GM23338 (cell line): ENCODE data around the gene CCDC57. TPM values are rescaled to one million over a fixed set of nuclear protein-coding genes. Genes with fewer than 3 reads are reported as not detected.

Source experiments
- ATAC-seq: fragments of 200-7000 bp; cut with Tn5 transposase; 3 replicates; pipeline ENCODE4 v1.9.1; 2020
- DNase-seq: peaks from one replicate; pipeline ENCODE4 v3.0.0-alpha.2; 2015; ENCODE audit warnings: low spot score
- H2AFZ ChIP-seq: fragments of 200-600 bp; sonication (generic); 2 replicates; pipeline ENCODE4 v1.8.0; 2016; ENCODE audit warnings: antibody characterized with exemption, mild to moderate bottlenecking, moderate library complexity
- H3F3A ChIP-seq: fragments of 200-600 bp; sonication (generic); replicated peaks from 2 replicates; pipeline ENCODE4 v1.8.0; 2017; ENCODE audit warnings: antibody characterized with exemption, mixed run types, low read depth
- H3K27ac ChIP-seq: fragments of 200-600 bp; sonication (generic); 2 replicates; pipeline ENCODE4 v1.6.1; 2016; ENCODE audit warnings: low read depth
- H3K27me3 ChIP-seq: fragments of 200-600 bp; sonication (generic); 2 replicates; pipeline ENCODE4 v1.8.0; 2016; ENCODE audit warnings: mild to moderate bottlenecking, mixed run types, moderate library complexity; ENCODE audit not compliant: insufficient read depth
- H3K36me3 ChIP-seq: fragments of 200-600 bp; sonication (generic); 2 replicates; pipeline ENCODE4 v1.8.0; 2016; ENCODE audit warnings: mild to moderate bottlenecking; ENCODE audit not compliant: insufficient read depth
- H3K4me1 ChIP-seq: fragments of 200-600 bp; sonication (generic); 2 replicates; pipeline ENCODE4 v1.8.0; 2016; ENCODE audit warnings: mild to moderate bottlenecking, moderate library complexity; ENCODE audit not compliant: insufficient read depth
- H3K4me2 ChIP-seq: fragments of 200-600 bp; sonication (generic); 2 replicates; pipeline ENCODE4 v1.7.1; 2017; ENCODE audit warnings: mixed run types
- H3K4me3 ChIP-seq: fragments of 200-600 bp; sonication (generic); 2 replicates; pipeline ENCODE4 v1.6.1; 2016; ENCODE audit warnings: mixed run types
- H3K79me2 ChIP-seq: fragments of 200-600 bp; sonication (generic); replicated peaks from 2 replicates; pipeline ENCODE4 v1.8.0; 2017; ENCODE audit warnings: mild to moderate bottlenecking; ENCODE audit not compliant: insufficient read depth
- H3K9me2 ChIP-seq: fragments of 200-600 bp; sonication (generic); 2 replicates; pipeline ENCODE4 v1.8.0; 2017; ENCODE audit not compliant: insufficient read depth
- H4K20me1 ChIP-seq: fragments of 200-600 bp; sonication (generic); replicated peaks from 2 replicates; pipeline ENCODE4 v1.8.0; 2017; ENCODE audit warnings: mild to moderate bottlenecking; ENCODE audit not compliant: insufficient read depth
- H3K27ac Mint-ChIP-seq: 2 replicates; pipeline ENCODE4 v1.8.0; 2020; ENCODE audit warnings: inconsistent platforms, mild to moderate bottlenecking, moderate library complexity, mixed read lengths
- H3K27me3 Mint-ChIP-seq: 3 replicates; pipeline ENCODE4 v1.8.0; 2022; ENCODE audit warnings: low read depth, mild to moderate bottlenecking, moderate library complexity, mixed read lengths, inconsistent platforms; ENCODE audit not compliant: insufficient read depth, poor library complexity
- H3K36me3 Mint-ChIP-seq: 3 replicates; pipeline ENCODE4 v1.8.0; 2021; ENCODE audit warnings: low read depth, mild to moderate bottlenecking, inconsistent platforms, moderate library complexity, mixed read lengths
- H3K4me1 Mint-ChIP-seq: 3 replicates; pipeline ENCODE4 v1.8.0; 2020; ENCODE audit warnings: mild to moderate bottlenecking, inconsistent platforms, mixed read lengths
- H3K4me3 Mint-ChIP-seq: 3 replicates; pipeline ENCODE4 v1.8.0; 2021; ENCODE audit warnings: moderate library complexity, mild to moderate bottlenecking, inconsistent platforms, mixed read lengths
- H3K9me3 Mint-ChIP-seq: 3 replicates; pipeline ENCODE4 v1.8.0; 2020; ENCODE audit warnings: moderate library complexity, mild to moderate bottlenecking, inconsistent platforms, mixed read lengths
- CREB1 ChIP-seq: fragments of 250-450 bp; sonication (Bioruptor Pico); IDR thresholded peaks from 2 replicates; pipeline ENCODE4 v1.5.0; 2020; ENCODE audit warnings: low read depth, mild to moderate bottlenecking, moderate library complexity
- EZH2 ChIP-seq: fragments of 200-600 bp; sonication (generic); IDR thresholded peaks from one replicate; pipeline ENCODE4 v1.8.0; 2017; ENCODE audit warnings: antibody characterized with exemption, mild to moderate bottlenecking, low read depth; ENCODE audit not compliant: unreplicated experiment
- EZH2phosphoT487 ChIP-seq: fragments of 200-600 bp; sonication (generic); IDR thresholded peaks from one replicate; pipeline ENCODE4 v1.8.1; 2018; ENCODE audit warnings: antibody characterized with exemption; ENCODE audit not compliant: unreplicated experiment
- JUNB ChIP-seq: IDR thresholded peaks from one replicate; pipeline ENCODE4 v1.6.1; 2016; ENCODE audit warnings: antibody characterized with exemption; ENCODE audit not compliant: unreplicated experiment
- NANOG ChIP-seq: IDR thresholded peaks from 2 replicates; pipeline ENCODE4 v1.6.1; 2016; ENCODE audit warnings: antibody characterized with exemption, borderline replicate concordance
- POLR2AphosphoS5 ChIP-seq: IDR thresholded peaks from 2 replicates; pipeline ENCODE4 v1.6.1; 2016; ENCODE audit warnings: antibody characterized with exemption, low read depth
- STAT1 ChIP-seq: IDR thresholded peaks from one replicate; pipeline ENCODE4 v1.6.1; 2016; ENCODE audit warnings: antibody characterized with exemption; ENCODE audit not compliant: unreplicated experiment
- ZNF114 ChIP-seq: fragments of 250-450 bp; sonication (Bioruptor Pico); IDR thresholded peaks from 2 replicates; pipeline ENCODE4 v1.5.0; 2020; ENCODE audit warnings: mild to moderate bottlenecking, moderate library complexity
- ZNF331 ChIP-seq: fragments of 250-450 bp; sonication (Bioruptor Pico); IDR thresholded peaks from 2 replicates; pipeline ENCODE4 v1.5.0; 2020; ENCODE audit warnings: low read depth, mild to moderate bottlenecking, moderate library complexity
- polyA plus RNA-seq: library from polyadenylated mRNA; unstranded; fragments of >200 nt; fragmentation: Nextera tagmentation; extraction: Ambion mirVana; gene quantifications from 2 replicates; pipeline ENCODE4 v1.2.1, GENCODE V29; 2016
- total RNA-seq: library from RNA; depleted of rRNA; stranded (reverse); fragments of >200 nt; shearing (Covaris generic); gene quantifications from 2 replicates; pipeline ENCODE4 v1.2.3, GENCODE V29; 2014
- TF ChIP-seq, protein P1 (sequence below): fragments of 250-450 bp; sonication (Bioruptor Pico); IDR thresholded peaks from 2 replicates; pipeline ENCODE4 v1.5.0; 2020; ENCODE audit warnings: mild to moderate bottlenecking, moderate library complexity
- TF ChIP-seq, protein P2 (sequence below): IDR thresholded peaks from 2 replicates; pipeline ENCODE4 v1.6.1; 2016; ENCODE audit warnings: antibody characterized with exemption
- TF ChIP-seq, protein P3 (sequence below), 2 experiments: fragments of 200-600 bp in 1 of 2; sonication (generic) in 1 of 2; conservative IDR thresholded peaks; 2 replicates each; pipeline versions ENCODE4 v1.5.1 to v1.6.1; 2016 to 2017; ENCODE audit warnings: antibody characterized with exemption in 2 of 2, low read depth in 2 of 2, mild to moderate bottlenecking in 2 of 2, moderate library complexity in 1 of 2
- TF ChIP-seq, protein P4 (sequence below): IDR thresholded peaks from one replicate; pipeline ENCODE4 v1.6.1; 2018; ENCODE audit warnings: antibody characterized with exemption; ENCODE audit not compliant: unreplicated experiment

CCDC57 gene
- total and polyA plus RNA-seq, 2 experiments from 2014 or later, result 7.0 to 16.3 TPM

DNA sequence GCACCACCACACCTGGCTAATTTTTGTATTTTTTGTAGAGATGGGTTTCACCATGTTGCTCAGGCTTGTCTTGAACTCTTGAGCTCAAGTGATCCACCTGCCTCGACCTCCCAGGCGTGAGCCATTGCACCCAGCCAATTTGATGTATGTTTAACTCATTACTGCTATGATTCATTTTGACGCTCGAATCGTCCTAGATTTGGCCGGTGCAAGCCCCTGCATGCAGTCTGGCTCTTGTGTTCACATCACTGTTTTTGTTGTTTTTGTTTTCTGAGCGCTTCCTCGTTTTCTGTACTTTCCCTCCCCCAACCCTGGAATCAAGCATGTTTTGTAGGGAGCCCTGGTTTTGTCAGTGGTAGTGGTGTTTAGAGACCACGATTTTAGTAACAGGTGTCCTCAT, 139.2 kb downstream of the CCDC57 start:
- Mint-ChIP-seq H3K27ac (no peak overlapping the region), H3K4me1 (peaks cover 3% of the 10 kb centered on the region)
- no peak overlapping the region for H3K27ac ChIP-seq

More for the DNA sequence above, 139.2 kb downstream of the CCDC57 start:
- peaks cover 20% of the 10 kb centered on the region for H3K27me3 Mint-ChIP-seq
- no peak for DNase-seq
- H4K20me1 ChIP-seq, result peaks cover 3% of the 10 kb centered on the region; the same call in 1 of the 2 replicates
- peaks cover 17% of the 10 kb centered on the region for H3F3A ChIP-seq
- H3K4me1 ChIP-seq, result no peaks in the 10 kb centered on the region
- no peak overlapping the region for H2AFZ ChIP-seq
- H3K9me2 ChIP-seq, result no peaks in the 10 kb centered on the region
- H3K9me3 Mint-ChIP-seq, result no peaks in the 10 kb centered on the region; the same call in 1 of the 3 replicates
- H3K4me3 Mint-ChIP-seq, result no peak overlapping the region
- no peak for TF ChIP-seq JUNB
- TF ChIP-seq ZNF114 (CRISPR knock-in tag), result no peak
- no peak for TF ChIP-seq EZH2phosphoT487
- TF ChIP-seq EZH2, result no peak
- TF ChIP-seq CREB1, result no peak
- TF ChIP-seq, protein P1, sequence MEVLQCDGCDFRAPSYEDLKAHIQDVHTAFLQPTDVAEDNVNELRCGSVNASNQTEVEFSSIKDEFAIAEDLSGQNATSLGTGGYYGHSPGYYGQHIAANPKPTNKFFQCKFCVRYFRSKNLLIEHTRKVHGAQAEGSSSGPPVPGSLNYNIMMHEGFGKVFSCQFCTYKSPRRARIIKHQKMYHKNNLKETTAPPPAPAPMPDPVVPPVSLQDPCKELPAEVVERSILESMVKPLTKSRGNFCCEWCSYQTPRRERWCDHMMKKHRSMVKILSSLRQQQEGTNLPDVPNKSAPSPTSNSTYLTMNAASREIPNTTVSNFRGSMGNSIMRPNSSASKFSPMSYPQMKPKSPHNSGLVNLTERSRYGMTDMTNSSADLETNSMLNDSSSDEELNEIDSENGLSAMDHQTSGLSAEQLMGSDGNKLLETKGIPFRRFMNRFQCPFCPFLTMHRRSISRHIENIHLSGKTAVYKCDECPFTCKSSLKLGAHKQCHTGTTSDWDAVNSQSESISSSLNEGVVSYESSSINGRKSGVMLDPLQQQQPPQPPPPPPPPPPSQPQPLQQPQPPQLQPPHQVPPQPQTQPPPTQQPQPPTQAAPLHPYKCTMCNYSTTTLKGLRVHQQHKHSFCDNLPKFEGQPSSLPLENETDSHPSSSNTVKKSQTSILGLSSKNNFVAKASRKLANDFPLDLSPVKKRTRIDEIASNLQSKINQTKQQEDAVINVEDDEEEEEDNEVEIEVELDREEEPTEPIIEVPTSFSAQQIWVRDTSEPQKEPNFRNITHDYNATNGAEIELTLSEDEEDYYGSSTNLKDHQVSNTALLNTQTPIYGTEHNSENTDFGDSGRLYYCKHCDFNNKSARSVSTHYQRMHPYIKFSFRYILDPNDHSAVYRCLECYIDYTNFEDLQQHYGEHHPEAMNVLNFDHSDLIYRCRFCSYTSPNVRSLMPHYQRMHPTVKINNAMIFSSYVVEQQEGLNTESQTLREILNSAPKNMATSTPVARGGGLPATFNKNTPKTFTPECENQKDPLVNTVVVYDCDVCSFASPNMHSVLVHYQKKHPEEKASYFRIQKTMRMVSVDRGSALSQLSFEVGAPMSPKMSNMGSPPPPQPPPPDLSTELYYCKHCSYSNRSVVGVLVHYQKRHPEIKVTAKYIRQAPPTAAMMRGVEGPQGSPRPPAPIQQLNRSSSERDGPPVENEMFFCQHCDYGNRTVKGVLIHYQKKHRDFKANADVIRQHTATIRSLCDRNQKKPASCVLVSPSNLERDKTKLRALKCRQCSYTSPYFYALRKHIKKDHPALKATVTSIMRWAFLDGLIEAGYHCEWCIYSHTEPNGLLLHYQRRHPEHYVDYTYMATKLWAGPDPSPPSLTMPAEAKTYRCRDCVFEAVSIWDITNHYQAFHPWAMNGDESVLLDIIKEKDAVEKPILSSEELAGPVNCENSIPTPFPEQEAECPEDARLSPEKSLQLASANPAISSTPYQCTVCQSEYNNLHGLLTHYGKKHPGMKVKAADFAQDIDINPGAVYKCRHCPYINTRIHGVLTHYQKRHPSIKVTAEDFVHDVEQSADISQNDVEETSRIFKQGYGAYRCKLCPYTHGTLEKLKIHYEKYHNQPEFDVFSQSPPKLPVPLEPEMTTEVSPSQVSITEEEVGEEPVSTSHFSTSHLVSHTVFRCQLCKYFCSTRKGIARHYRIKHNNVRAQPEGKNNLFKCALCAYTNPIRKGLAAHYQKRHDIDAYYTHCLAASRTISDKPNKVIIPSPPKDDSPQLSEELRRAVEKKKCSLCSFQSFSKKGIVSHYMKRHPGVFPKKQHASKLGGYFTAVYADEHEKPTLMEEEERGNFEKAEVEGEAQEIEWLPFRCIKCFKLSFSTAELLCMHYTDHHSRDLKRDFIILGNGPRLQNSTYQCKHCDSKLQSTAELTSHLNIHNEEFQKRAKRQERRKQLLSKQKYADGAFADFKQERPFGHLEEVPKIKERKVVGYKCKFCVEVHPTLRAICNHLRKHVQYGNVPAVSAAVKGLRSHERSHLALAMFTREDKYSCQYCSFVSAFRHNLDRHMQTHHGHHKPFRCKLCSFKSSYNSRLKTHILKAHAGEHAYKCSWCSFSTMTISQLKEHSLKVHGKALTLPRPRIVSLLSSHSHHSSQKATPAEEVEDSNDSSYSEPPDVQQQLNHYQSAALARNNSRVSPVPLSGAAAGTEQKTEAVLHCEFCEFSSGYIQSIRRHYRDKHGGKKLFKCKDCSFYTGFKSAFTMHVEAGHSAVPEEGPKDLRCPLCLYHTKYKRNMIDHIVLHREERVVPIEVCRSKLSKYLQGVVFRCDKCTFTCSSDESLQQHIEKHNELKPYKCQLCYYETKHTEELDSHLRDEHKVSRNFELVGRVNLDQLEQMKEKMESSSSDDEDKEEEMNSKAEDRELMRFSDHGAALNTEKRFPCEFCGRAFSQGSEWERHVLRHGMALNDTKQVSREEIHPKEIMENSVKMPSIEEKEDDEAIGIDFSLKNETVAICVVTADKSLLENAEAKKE (CRISPR knock-in tag), result no peak
- TF ChIP-seq, protein P2, sequence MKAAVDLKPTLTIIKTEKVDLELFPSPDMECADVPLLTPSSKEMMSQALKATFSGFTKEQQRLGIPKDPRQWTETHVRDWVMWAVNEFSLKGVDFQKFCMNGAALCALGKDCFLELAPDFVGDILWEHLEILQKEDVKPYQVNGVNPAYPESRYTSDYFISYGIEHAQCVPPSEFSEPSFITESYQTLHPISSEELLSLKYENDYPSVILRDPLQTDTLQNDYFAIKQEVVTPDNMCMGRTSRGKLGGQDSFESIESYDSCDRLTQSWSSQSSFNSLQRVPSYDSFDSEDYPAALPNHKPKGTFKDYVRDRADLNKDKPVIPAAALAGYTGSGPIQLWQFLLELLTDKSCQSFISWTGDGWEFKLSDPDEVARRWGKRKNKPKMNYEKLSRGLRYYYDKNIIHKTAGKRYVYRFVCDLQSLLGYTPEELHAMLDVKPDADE, result no peak
- TF ChIP-seq, protein P3, sequence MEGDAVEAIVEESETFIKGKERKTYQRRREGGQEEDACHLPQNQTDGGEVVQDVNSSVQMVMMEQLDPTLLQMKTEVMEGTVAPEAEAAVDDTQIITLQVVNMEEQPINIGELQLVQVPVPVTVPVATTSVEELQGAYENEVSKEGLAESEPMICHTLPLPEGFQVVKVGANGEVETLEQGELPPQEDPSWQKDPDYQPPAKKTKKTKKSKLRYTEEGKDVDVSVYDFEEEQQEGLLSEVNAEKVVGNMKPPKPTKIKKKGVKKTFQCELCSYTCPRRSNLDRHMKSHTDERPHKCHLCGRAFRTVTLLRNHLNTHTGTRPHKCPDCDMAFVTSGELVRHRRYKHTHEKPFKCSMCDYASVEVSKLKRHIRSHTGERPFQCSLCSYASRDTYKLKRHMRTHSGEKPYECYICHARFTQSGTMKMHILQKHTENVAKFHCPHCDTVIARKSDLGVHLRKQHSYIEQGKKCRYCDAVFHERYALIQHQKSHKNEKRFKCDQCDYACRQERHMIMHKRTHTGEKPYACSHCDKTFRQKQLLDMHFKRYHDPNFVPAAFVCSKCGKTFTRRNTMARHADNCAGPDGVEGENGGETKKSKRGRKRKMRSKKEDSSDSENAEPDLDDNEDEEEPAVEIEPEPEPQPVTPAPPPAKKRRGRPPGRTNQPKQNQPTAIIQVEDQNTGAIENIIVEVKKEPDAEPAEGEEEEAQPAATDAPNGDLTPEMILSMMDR (conservative IDR thresholded peaks at IDR 0.05; ENCODE audit: low read depth in 2 of 2), result no peak
- no peak for TF ChIP-seq ZNF331 (CRISPR knock-in tag)
- TF ChIP-seq, protein P4, sequence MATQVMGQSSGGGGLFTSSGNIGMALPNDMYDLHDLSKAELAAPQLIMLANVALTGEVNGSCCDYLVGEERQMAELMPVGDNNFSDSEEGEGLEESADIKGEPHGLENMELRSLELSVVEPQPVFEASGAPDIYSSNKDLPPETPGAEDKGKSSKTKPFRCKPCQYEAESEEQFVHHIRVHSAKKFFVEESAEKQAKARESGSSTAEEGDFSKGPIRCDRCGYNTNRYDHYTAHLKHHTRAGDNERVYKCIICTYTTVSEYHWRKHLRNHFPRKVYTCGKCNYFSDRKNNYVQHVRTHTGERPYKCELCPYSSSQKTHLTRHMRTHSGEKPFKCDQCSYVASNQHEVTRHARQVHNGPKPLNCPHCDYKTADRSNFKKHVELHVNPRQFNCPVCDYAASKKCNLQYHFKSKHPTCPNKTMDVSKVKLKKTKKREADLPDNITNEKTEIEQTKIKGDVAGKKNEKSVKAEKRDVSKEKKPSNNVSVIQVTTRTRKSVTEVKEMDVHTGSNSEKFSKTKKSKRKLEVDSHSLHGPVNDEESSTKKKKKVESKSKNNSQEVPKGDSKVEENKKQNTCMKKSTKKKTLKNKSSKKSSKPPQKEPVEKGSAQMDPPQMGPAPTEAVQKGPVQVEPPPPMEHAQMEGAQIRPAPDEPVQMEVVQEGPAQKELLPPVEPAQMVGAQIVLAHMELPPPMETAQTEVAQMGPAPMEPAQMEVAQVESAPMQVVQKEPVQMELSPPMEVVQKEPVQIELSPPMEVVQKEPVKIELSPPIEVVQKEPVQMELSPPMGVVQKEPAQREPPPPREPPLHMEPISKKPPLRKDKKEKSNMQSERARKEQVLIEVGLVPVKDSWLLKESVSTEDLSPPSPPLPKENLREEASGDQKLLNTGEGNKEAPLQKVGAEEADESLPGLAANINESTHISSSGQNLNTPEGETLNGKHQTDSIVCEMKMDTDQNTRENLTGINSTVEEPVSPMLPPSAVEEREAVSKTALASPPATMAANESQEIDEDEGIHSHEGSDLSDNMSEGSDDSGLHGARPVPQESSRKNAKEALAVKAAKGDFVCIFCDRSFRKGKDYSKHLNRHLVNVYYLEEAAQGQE, result no peak
- TF ChIP-seq NANOG, result no peak
- no peak for TF ChIP-seq STAT1
- TF ChIP-seq POLR2AphosphoS5, result no peak
- no peak for ATAC-seq
- no peak overlapping the region for H3K4me3 ChIP-seq
- no peaks in the 10 kb centered on the region; the same call in 1 of the 2 replicates for H3K27me3 ChIP-seq
- H3K79me2 ChIP-seq, result no peaks in the 10 kb centered on the region
- H3K4me2 ChIP-seq, result no peak overlapping the region
- peaks cover 7% of the 10 kb centered on the region for H3K36me3 Mint-ChIP-seq
- H3K36me3 ChIP-seq, result peaks cover 4% of the 10 kb centered on the region; the same call in 1 of the 2 replicates
